Endothelial cell (in vitro differentiated cells): ENCODE results near the gene LMTK3. TPM values are rescaled to one million over a fixed set of nuclear protein-coding genes. Genes with fewer than 3 reads are reported as not detected.

ENCODE experiments used
- DNase-seq: peaks from one replicate; pipeline ENCODE4 v3.0.0; 2021; ENCODE audit warnings: low spot score
- H3K27ac Mint-ChIP-seq: one replicate; pipeline ENCODE4 v1.8.0; 2021; ENCODE audit warnings: mixed read lengths, inconsistent platforms; ENCODE audit not compliant: unreplicated experiment
- H3K27me3 Mint-ChIP-seq: one replicate; pipeline ENCODE4 v1.8.0; 2021; ENCODE audit warnings: mild to moderate bottlenecking, moderate library complexity, mixed read lengths, inconsistent platforms; ENCODE audit not compliant: unreplicated experiment
- H3K36me3 Mint-ChIP-seq: one replicate; pipeline ENCODE4 v1.8.0; 2021; ENCODE audit warnings: mild to moderate bottlenecking, low read depth, mixed read lengths, inconsistent platforms; ENCODE audit not compliant: unreplicated experiment
- H3K4me1 Mint-ChIP-seq: one replicate; pipeline ENCODE4 v1.8.0; 2021; ENCODE audit warnings: mild to moderate bottlenecking, mixed read lengths, inconsistent platforms; ENCODE audit not compliant: unreplicated experiment
- H3K4me3 Mint-ChIP-seq: one replicate; pipeline ENCODE4 v1.8.0; 2021; ENCODE audit warnings: mild to moderate bottlenecking, mixed read lengths, inconsistent platforms; ENCODE audit not compliant: unreplicated experiment
- H3K9me3 Mint-ChIP-seq: one replicate; pipeline ENCODE4 v1.8.0; 2021; ENCODE audit warnings: mixed read lengths, inconsistent platforms; ENCODE audit not compliant: unreplicated experiment
- total RNA-seq: library from RNA; stranded (reverse); fragmentation: NEBNext Ultra II Directional; extraction: Animal tissue kit (Norgen Biotek cat#: 25700); gene quantifications from one replicate; pipeline ENCODE4 v1.2.1, GENCODE V29; 2021; ENCODE audit not compliant: unreplicated experiment
- TF ChIP-seq, protein P1 (sequence below): fragments of 200-600 bp; sonication (generic); IDR thresholded peaks from one replicate; pipeline ENCODE4 v1.5.0; 2021; ENCODE audit warnings: antibody characterized with exemption; ENCODE audit not compliant: unreplicated experiment

Gene LMTK3
- total RNA-seq, 1 donor from 2014 or later, result 3.0 TPM

DNA sequence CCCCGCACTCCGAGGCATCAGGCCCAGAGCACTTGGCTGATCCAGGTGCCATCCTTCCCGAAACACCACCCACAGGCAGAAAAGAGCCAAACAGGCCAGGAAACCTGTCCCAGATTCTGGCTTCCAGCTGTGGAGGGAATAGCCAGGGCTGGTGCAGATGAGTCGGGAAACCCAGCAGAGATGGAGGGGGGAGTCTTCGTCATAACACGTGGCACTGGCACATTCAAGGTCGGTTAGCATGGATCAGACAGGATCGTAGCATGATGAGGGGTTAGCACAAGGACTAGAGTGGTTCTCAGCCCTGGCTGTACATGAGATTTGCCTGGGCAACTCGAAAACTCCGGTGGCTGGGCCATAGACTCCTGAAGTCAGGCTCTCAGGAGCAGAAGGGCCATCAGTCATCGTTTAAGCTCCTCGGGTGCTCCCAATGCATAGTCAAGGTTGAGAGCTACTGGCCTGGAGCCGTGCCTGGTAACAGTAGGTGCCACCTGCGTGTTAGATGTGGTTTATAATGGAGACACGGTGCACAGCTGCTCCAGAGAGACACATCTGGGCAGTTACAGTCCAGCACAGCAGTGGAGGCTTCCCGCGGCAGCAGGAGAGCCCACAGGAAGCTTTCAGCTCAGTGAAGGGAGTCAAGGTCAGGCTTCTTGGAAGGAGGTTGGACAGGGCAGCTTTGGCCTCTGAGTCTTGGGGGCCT lies 36.1 kb downstream of the LMTK3 start:
- no peak for DNase-seq
- peaks cover 48% of the 10 kb centered on the region for H3K36me3 Mint-ChIP-seq
- H3K4me1 Mint-ChIP-seq, result peaks cover 13% of the 10 kb centered on the region
- peak overlapping the region; percentile 42 for H3K4me3 Mint-ChIP-seq
- TF ChIP-seq, protein P1, sequence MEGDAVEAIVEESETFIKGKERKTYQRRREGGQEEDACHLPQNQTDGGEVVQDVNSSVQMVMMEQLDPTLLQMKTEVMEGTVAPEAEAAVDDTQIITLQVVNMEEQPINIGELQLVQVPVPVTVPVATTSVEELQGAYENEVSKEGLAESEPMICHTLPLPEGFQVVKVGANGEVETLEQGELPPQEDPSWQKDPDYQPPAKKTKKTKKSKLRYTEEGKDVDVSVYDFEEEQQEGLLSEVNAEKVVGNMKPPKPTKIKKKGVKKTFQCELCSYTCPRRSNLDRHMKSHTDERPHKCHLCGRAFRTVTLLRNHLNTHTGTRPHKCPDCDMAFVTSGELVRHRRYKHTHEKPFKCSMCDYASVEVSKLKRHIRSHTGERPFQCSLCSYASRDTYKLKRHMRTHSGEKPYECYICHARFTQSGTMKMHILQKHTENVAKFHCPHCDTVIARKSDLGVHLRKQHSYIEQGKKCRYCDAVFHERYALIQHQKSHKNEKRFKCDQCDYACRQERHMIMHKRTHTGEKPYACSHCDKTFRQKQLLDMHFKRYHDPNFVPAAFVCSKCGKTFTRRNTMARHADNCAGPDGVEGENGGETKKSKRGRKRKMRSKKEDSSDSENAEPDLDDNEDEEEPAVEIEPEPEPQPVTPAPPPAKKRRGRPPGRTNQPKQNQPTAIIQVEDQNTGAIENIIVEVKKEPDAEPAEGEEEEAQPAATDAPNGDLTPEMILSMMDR, result no peak
- peak overlapping the region; percentile 24 for H3K27ac Mint-ChIP-seq
- no peaks in the 10 kb centered on the region for H3K9me3 Mint-ChIP-seq
- peaks cover 41% of the 10 kb centered on the region for H3K27me3 Mint-ChIP-seq

DNA sequence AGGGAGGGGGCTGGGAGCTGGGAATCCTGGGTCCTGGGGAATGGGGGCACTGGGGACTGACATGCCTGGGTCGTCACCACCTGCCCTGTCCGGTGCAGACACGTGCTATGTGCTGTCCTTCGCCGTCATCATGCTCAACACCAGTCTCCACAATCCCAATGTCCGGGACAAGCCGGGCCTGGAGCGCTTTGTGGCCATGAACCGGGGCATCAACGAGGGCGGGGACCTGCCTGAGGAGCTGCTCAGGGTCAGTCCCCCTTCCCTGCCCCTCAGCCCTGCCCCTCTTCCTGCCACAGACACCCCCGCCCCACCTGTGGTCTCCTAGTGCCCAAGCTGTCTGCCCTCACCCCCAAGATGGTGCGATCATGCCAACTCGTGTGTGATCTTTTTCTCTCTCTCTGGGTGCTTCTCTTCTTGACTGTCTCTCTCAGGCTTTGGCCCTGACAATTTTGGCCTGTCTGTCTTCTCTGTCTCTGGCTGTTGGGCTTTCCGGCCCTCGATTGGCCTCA lies 37.5 kb downstream of the LMTK3 start:
- H3K9me3 Mint-ChIP-seq, result no peaks in the 10 kb centered on the region
- DNase-seq, result no peak
- TF ChIP-seq, protein P1, result no peak
- H3K27ac Mint-ChIP-seq, result peak overlapping the region; percentile 85
- H3K4me1 Mint-ChIP-seq, result peaks cover 14% of the 10 kb centered on the region
- peak overlapping the region; percentile 65 for H3K4me3 Mint-ChIP-seq
- peaks cover 42% of the 10 kb centered on the region for H3K27me3 Mint-ChIP-seq
- peaks cover 52% of the 10 kb centered on the region for H3K36me3 Mint-ChIP-seq

DNA sequence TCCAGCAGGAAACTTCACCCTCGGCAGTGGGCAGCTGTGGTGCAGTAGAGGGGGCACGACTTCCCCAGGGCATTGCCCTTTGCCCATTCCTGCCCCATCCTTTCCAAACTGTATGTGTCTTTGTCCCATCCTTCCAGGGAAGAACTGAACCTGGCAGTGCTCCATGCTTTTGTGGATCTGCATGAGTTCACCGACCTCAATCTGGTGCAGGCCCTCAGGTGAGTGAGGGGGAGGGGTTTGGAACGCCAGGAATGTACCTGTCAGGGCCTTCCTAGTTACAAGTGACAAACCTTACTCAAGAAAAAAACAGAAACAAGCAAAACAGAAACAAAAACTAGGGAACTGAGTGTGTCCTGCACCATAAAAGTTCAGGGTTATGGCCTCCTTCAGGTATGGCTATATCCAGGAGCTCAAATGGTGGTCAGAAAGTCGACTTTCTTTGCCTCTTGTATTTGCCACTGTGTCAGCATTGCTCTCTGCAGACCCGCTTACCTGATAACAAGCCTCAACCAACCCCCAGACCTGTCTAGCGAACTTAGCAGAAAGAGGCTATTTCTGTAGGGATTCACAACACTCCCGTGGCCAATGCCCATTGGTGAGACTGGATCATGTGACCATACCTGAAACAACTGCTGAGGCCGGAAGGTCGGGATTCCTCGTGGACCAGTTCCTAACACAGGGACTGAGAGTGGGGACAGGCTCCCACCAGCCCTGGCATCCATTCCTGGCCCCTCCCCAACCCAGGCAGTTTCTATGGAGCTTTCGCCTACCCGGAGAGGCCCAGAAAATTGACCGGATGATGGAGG lies 38.3 kb downstream of the LMTK3 start:
- peak overlapping the region; percentile 56 for H3K4me3 Mint-ChIP-seq
- H3K4me1 Mint-ChIP-seq, result peaks cover 20% of the 10 kb centered on the region
- no peaks in the 10 kb centered on the region for H3K9me3 Mint-ChIP-seq
- H3K27me3 Mint-ChIP-seq, result peaks cover 50% of the 10 kb centered on the region
- peak overlapping the region; percentile 57 for H3K27ac Mint-ChIP-seq
- H3K36me3 Mint-ChIP-seq, result peaks cover 52% of the 10 kb centered on the region
- TF ChIP-seq, protein P1, result no peak
- DNase-seq, result no peak

DNA sequence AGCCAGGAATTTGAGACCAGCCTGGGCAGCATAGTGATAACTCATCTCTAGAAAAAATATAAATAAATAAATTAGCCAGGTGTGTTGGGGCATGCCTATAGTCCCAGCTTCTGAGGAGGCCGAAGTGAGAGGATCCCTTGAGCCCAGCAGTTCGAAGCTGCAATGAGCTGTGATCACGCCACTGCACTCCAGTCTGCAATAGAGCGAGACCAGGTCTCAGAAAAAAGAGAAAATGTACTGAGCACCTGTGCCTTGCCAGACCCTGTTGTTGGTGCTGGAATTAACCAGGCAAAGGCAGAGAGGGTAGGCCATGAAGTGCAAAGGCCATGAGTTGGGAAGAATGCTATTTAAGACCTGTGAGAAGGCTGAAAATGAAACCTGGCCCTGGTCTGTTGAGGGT lies 39.8 kb downstream of the LMTK3 start:
- Mint-ChIP-seq H3K4me1 (peaks cover 20% of the 10 kb centered on the region), H3K36me3 (peaks cover 50% of the 10 kb centered on the region), H3K4me3 (no peak overlapping the region), H3K9me3 (no peaks in the 10 kb centered on the region), H3K27me3 (peaks cover 51% of the 10 kb centered on the region), H3K27ac (no peak overlapping the region)
- TF ChIP-seq, protein P1, result no peak
- DNase-seq, result no peak
